Superior temporal gyrus (tissue), 1 donor: Measurements from ENCODE around the gene RAB21.

Experiments used
- DNase-seq: peaks from one replicate; pipeline ENCODE4 v3.0.0-alpha.2; 2016; ENCODE audit errors: extremely low spot score

RAB21 gene

DNA sequence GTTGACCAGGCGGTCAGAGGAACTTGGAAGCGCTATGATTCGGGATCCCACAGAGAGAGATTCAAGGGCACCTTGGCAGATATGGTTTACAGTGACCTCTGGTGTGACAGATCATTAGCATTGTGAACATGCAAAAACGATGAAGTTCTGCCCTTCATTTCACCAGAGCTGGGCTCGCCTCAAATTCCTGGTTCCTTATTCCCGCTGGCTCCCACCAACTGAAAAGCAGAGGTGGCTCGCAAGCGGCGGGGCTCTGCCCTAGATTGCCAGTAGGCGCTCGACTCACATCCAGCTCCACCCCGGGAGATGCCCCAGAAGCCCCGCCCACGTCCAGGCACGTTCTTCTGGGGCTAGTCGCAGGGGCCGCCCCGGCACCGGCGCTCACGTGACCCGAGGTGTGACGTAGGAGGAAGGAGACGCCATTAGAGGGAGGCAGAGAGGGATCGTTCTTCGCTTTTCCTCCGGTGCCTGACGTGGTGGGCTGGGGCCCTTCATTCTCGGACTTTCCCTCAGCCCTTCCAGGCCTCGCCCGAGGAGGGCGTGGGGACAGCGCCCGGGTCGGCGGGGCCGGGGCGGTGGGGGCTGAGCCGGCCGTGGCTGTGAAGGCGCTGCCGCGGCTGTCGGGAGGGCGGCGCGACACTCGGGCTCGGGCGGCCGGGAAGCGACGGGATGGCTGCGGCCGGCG lies at the start of gene RAB21:
TSS of gene RAB21 (plus strand) at position 403 of the 685 bp plus-strand sequence. CDS start at position 670, 267 bp downstream.
- DNase-seq: peak; percentile 99

- no peak for DNase-seq
These were observed 49.7 kb upstream of the RAB21 start for GRCh38 chr12:71704920-71705319.

DNA sequence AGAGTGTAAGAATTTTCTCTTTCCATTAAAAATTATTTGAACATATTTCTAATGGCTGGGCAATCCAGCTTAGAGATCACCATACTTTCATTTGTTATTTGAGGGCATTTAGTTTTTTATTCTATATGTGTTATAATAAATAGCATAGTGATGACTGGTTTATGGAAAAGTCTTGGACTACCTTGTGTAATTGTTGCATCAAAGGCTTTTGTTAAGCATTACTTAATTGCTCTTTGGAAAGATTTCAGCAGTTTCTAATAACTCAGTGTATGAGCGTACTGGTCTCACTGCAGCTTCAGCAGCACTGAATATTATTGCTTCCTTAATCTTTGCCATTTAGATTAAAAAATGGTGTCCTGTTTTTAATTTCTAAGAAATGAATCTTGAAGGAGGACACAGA lies 46.0 kb upstream of the RAB21 start:
- DNase-seq: no peak

GRCh38 chr12:71710276-71711125 lies 44.2 kb upstream of the RAB21 start:
- DNase-seq: no peak

DNA sequence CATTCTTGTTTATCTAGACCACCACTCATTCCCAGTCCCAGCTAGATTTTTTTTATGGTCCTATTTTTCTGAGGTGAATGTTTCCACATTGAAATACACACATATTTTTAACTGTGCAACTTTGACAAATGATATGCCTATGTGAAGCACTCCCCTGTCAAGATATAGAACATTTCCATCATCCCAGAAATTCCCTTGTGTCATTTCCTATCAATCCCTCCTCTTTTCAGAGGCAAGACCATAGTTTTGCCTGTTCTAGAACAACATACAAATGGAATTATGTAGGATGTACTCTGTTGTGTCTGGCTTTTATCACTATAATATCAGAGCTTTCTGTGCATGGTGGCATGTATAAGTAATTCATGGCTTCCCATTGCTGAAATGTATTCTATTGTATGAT lies 36.1 kb upstream of the RAB21 start:
- DNase-seq: no peak

DNA sequence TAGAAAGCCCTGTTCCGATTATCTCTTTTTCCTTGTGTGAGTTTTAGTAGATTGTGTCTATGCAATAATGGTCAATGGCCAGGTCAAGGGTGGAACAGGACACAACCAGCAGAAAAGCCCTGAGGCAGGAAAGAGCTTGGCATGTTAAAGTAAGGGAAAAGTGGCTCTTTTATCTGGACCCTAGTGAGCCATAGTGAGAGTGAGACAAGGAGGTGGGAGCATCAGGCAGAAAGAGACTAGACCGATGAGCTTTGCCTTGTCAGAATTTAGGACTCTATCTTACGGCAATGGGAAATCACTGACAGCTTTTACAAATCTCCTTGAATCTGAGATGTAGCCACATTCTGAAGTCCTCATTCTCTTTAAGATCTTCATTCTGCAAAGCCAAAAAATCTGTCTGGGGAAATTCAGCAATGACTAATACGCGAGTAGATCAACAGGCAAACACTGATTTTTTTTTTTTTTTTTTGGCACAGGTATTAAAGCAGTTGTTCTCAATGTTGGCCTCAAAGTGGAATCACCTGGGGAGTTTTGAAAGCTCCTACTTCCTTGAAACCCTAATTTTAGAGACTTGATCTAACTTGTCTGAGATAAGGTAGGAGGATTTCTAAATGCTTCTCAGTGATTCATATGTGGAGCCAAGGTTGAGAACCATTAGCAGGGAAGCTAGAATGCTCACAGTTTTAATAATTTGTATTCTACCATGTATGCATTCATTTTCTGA lies 34.9 kb upstream of the RAB21 start:
- DNase-seq: no peak

GRCh38 chr12:71721783-71722505 lies 32.7 kb upstream of the RAB21 start:
- no peak for DNase-seq

DNA sequence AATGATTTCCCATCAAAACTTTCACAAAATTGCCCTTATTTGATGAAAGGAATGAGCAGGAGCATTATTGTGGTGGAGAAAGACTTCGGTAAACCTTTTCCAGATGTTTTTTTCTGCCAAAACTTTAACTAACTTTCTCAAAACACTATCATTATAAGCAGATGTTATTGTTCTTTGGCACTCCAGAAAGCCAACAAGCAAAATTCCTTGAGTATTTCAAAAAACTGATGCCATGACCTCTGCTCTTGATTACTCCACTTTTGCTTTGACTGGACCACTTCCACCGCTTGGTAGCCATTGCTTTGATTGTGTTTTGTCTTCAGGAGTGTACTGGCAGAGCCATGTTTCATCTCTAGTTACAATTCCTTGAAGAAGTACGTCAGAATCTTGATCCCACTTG lies 29.7 kb upstream of the RAB21 start:
- DNase-seq: no peak

- no peak for DNase-seq
These were observed 28.1 kb upstream of the RAB21 start for GRCh38 chr12:71726548-71726947.

GRCh38 chr12:71727958-71728357 lies 26.7 kb upstream of the RAB21 start:
- no peak for DNase-seq

- DNase-seq: no peak
These were observed 23.7 kb upstream of the RAB21 start for GRCh38 chr12:71730936-71731335.

- no peak for DNase-seq
These were observed 23.0 kb upstream of the RAB21 start for GRCh38 chr12:71731439-71732356.

DNA sequence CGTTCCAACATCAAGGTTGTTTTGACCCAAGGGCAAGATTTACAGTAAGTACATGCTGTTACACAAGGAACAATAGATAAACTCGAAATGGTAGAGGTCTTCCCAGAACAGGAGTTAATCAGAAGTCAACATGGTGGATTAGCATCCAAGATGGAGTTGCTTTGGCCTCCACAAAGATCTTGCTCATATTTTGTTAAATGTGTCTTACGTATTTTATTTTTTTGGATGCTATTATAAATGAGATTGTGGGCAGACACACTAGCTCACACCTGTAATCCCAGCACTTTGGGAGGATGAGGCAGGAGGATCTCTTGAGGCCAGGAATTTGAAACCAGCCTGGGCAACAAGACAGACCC lies 22.3 kb upstream of the RAB21 start:
- no peak for DNase-seq

GRCh38 chr12:71737197-71737596 lies 17.5 kb upstream of the RAB21 start:
- no peak for DNase-seq

GRCh38 chr12:71742998-71743397 lies 11.7 kb upstream of the RAB21 start:
- DNase-seq: no peak

DNA sequence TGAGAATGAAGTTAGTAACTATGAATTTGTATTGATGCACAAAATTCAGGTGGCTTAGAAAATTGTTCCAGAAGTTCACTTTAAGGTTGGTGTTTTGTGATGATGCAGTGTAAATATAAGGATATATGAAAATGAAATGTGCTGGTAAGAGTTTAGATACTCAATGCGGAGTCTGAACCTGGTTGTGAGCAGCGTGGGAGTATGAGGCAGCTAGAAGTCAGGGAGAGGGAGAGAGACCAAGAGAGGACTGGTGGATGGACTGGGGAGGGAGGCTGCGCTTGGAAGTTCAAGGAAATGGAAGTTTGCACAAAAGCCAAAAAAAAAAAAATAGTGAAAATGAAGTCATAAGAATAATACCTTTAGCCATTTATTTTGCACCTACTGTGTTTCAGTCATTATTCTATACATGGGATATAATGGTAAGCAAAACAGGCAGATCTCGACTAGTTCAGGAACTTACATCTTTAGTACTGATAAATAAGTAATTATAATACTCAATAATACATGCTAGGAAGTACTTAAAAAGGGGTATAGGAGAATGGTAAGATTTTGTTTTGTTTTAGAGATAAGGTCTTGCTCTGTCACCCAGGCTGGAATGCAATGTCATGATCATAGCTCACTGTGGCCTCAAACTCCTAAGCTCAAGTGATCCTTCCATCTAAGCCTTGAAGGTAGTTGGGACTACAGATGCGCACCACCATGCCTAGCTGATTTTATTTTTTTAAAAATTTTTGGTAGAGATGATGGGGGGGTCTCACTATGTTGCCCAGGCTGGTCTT lies 10.0 kb upstream of the RAB21 start:
- DNase-seq: no peak

DNA sequence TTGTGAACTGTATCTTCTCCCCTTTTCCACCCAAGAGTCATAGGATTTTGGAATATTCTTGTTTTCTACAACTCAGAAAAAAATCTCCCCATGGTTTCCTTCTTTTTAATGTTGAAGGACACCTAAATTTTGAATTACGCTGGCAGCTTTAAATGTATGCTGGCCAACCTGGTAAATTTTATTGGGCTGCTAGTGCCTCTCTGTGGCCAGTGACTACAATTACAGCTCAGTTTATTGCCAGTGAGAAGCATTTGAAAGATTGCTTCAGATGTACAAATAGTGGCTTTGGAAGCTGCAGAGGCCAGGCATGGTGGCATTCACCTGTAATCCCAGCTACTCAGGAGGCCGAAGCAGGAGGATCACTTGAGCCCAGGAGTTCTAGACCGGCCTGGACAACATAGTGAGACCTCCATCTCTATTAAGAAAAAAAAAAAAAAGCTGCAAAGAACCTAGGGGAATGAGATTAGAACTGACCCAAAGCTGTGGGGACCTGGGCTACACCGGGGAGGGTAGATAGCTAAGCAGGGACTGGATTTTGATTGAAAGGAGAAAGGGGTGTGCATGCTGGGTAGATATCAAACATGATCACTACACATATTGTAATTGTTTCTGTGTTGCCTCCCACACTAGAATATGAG lies 7.6 kb upstream of the RAB21 start:
- peak; percentile 87 for DNase-seq

- no peak for DNase-seq
These were observed 6.4 kb upstream of the RAB21 start for GRCh38 chr12:71748081-71748850.

DNA sequence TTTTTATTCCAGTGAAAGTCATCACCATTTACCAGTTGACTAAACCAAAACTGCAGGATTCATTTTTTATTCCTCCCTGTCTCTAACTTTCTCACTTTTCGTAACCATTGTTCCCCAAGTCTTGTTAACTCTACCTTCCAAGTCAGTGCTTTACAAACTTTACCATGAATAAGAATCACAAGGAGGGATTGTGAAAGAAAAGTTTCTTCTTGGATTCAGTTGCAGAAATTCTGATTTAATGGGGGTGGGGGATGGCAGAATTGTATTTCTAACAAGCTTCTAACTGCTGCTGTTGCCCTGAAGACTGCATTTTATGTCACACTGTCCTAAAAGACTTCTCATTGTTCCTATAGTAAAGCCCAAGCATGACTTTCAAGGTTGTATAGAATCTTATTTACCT lies 5.0 kb upstream of the RAB21 start:
- no peak for DNase-seq
